HG03565 (cell line): ENCODE measurements around the gene SON.

Experiments
- ATAC-seq: cut with Tn5 transposase; IDR thresholded peaks from one replicate; pipeline ENCODE4 v1.9.1; 2021; ENCODE audit warnings: mild to moderate bottlenecking, moderate library complexity; ENCODE audit not compliant: unreplicated experiment

Gene SON

DNA sequence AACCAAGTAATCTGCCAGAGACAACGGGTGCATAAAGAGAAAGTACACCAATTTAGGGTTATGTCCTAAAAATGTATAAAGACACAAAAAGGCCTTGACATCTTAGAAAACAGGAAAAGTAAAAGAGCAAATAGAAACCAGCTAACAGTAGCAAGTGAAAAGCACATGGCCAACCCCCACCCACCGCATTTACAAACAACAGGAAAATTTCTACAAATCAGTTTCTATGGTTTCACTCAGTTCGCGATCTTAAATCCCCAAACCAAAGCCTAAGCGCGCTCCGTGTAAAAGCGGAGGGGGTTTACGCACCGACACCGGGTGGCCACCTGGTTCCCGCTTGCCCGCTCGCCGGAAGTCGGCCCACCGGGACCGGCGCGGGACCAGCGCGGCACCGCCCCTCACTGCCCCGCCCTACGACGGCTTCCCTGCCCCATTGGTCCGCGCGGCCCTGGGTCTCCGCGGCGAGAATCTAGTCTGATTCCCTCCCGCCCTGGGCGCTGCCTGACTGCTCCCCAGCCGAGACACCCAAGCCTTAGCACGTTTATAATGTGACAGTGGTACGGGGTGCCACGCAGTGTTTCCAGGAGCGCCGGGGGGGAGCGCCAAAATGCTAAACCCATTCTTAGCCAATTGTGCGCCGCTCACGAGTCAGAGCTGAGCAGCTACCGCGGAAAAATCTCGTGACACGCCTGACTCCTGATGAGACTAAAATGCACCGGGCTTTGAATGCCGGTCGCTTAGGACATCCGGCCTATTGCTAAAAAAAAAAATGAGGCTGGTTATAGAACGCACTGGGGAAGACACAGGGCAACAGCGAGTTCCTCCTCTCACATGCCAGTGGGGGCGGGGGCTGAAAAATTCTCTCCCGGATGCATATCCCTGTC is 840 bp upstream of the SON start, which contains the start of gene GART:
Gene GART (minus strand): TSS at position 362 of the 884 bp plus-strand sequence. CDS start 2,802 bp downstream, outside the sequence.
- ATAC-seq: peak; percentile 35

GRCh38 chr21:33543505-33544129 is 779 bp downstream of the SON start:
- ATAC-seq: no peak

- ATAC-seq: no peak
Observed at GRCh38 chr21:33544451-33545195, 1.8 kb downstream of the SON start.

- ATAC-seq: no peak
Observed at GRCh38 chr21:33546086-33546485, 3.2 kb downstream of the SON start.

DNA sequence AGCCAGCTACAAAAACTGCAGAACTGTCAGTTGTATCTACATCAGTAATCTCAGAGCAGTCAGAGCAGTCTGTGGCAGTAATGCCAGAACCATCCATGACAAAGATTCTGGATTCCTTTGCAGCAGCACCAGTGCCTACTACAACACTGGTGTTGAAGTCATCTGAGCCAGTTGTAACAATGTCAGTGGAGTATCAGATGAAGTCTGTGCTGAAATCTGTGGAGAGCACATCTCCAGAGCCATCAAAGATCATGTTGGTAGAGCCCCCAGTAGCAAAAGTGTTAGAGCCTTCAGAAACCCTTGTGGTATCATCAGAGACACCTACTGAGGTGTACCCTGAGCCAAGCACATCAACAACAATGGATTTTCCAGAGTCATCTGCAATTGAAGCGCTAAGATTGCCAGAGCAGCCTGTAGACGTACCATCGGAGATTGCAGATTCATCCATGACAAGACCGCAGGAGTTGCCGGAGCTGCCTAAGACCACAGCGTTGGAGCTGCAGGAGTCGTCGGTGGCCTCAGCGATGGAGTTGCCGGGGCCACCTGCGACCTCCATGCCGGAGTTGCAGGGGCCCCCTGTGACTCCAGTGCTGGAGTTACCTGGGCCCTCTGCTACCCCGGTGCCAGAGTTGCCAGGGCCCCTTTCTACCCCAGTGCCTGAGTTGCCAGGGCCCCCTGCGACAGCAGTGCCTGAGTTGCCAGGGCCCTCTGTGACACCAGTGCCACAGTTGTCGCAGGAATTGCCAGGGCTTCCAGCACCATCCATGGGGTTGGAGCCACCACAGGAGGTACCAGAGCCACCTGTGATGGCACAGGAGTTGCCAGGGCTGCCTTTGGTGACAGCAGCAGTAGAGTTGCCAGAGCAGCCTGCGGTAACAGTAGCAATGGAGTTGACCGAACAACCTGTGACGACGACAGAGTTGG is 7.3 kb downstream of the SON start:
- ATAC-seq: no peak

GRCh38 chr21:33550772-33551660 is 8.2 kb downstream of the SON start:
- no peak for ATAC-seq

- no peak for ATAC-seq
Observed at GRCh38 chr21:33551664-33552063, 8.8 kb downstream of the SON start.

DNA sequence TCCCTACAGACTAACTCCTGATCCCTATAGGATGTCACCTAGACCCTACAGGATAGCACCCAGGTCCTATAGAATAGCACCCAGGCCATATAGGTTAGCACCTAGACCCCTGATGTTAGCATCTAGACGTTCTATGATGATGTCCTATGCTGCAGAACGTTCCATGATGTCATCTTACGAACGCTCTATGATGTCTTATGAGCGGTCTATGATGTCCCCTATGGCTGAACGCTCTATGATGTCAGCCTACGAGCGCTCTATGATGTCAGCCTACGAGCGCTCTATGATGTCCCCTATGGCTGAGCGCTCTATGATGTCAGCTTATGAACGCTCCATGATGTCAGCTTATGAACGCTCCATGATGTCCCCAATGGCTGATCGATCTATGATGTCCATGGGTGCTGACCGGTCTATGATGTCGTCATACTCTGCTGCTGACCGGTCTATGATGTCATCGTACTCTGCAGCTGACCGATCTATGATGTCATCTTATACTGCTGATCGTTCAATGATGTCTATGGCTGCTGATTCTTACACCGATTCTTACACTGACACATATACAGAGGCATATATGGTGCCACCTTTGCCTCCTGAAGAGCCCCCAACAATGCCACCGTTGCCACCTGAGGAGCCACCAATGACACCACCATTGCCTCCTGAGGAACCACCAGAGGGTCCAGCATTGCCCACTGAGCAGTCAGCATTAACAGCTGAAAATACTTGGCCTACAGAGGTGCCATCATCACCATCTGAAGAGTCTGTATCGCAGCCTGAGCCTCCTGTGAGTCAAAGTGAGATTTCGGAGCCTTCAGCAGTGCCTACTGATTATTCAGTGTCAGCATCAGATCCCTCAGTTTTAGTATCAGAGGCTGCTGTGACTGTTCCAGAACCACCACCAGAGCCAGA is 9.5 kb downstream of the SON start:
- ATAC-seq: no peak

DNA sequence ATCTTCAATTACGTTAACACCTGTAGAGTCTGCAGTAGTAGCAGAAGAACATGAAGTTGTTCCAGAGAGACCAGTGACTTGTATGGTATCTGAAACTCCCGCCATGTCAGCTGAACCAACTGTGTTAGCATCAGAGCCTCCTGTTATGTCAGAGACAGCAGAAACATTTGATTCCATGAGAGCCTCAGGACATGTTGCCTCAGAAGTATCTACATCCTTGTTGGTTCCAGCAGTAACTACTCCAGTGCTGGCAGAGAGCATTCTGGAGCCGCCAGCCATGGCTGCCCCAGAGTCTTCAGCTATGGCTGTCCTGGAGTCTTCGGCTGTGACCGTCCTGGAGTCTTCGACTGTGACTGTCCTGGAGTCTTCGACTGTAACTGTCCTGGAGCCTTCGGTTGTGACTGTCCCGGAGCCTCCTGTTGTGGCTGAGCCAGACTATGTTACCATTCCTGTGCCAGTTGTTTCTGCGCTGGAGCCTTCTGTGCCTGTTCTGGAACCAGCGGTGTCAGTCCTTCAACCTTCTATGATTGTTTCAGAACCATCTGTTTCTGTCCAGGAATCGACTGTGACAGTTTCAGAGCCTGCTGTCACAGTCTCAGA is 10.3 kb downstream of the SON start:
- ATAC-seq: no peak

- ATAC-seq: no peak
Observed at GRCh38 chr21:33554236-33554981, 11.6 kb downstream of the SON start.

DNA sequence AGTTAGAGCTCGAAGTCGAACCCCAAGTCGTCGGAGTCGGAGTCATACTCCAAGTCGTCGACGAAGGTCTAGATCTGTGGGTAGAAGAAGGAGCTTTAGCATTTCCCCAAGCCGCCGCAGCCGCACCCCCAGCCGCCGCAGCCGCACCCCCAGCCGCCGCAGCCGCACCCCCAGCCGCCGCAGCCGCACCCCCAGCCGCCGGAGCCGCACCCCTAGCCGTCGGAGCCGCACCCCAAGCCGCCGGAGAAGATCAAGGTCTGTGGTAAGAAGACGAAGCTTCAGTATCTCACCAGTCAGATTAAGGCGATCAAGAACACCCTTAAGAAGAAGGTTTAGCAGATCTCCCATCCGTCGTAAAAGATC is 12.1 kb downstream of the SON start:
- no peak for ATAC-seq

GRCh38 chr21:33557447-33557846 is 14.6 kb downstream of the SON start:
- ATAC-seq: no peak

DNA sequence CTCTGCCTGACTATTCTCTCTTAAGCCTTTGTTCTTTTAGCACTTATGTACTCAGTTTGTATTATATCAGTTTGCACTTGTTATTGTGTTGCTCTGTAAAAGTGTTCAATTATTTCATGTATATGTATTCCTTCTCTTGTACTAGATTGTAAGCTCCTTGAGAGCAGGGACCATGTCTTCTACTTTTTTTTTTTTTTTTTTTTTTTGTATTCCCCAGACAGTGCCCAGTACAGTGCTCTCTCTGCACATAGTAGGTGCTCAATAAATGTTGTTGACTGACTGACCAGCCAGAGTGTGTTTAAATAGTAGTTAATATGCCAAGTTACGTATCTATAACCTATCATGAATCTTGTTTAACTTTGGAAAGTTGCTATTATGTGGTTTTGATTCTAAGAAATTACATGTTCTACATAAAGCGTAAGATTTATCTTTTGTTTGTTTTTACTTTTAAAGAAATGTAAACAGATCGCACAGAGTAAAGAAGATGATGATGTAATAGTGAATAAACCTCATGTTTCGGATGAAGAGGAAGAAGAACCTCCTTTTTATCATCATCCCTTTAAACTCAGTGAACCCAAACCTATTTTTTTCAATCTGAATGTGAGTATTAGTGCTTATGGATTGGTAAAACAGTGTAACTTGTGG is 16.1 kb downstream of the SON start:
- ATAC-seq: no peak

- no peak for ATAC-seq
Observed at GRCh38 chr21:33559813-33560212, 17.0 kb downstream of the SON start.

GRCh38 chr21:33560965-33561364 is 18.1 kb downstream of the SON start:
- no peak for ATAC-seq

DNA sequence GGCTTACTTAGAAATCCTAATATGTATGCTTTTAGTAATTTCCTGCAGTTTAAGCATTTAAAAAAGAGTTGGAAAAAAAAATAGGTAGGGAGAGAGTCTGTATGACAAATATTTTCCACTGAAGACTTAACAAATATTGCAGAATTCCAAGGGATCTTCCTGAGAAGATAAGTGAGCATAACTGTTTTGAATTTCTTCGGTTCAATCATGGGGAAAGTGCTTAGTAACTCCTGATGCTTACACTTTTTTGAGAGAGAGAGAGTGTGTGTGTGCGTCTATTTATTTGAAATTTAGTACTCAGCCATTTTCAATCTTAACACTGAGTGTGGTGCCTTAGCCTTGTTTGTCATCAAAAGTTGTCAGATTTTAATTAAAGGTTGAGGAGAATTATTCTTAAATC is 18.5 kb downstream of the SON start:
- no peak for ATAC-seq

- ATAC-seq: no peak
Observed at GRCh38 chr21:33562389-33562788, 19.6 kb downstream of the SON start.
